Osteoblast (primary cell): ENCODE results near the gene ABI2. TPM values are rescaled to one million over a fixed set of nuclear protein-coding genes. Genes with fewer than 3 reads are reported as not detected.

Experiments
- DNase-seq: peaks from one replicate; pipeline ENCODE4 v3.0.0; 2011; ENCODE audit warnings: low spot score, mixed read lengths; ENCODE audit not compliant: insufficient read length; ENCODE audit errors: missing footprints
- H2AFZ ChIP-seq: 2 replicates; pipeline ENCODE4 v1.6.0; 2011; ENCODE audit warnings: mild to moderate bottlenecking, low read length
- H3K27ac ChIP-seq: 2 replicates; pipeline ENCODE4 v1.5.1; 2011; ENCODE audit warnings: mild to moderate bottlenecking, low read depth, low read length, moderate library complexity
- H3K27me3 ChIP-seq: 2 replicates; pipeline ENCODE4 v1.6.0; 2012; ENCODE audit warnings: mild to moderate bottlenecking, control low read depth, inconsistent platforms, low read length, moderate library complexity; ENCODE audit not compliant: insufficient read depth
- H3K36me3 ChIP-seq: 2 replicates; pipeline ENCODE4 v1.5.1; 2011; ENCODE audit warnings: mild to moderate bottlenecking, low read length, control low read depth, moderate library complexity; ENCODE audit not compliant: insufficient read depth
- H3K4me1 ChIP-seq: 2 replicates; pipeline ENCODE4 v1.5.1; 2011; ENCODE audit warnings: mild to moderate bottlenecking, low read length, control low read depth, moderate library complexity; ENCODE audit not compliant: insufficient read depth
- H3K4me2 ChIP-seq: 2 replicates; pipeline ENCODE4 v1.6.0; 2011; ENCODE audit warnings: mild to moderate bottlenecking, low read length; ENCODE audit not compliant: insufficient read depth
- H3K4me3 ChIP-seq: fragments of 200-600 bp; sonication (generic); 3 replicates; pipeline ENCODE4 v1.5.1; 2012; ENCODE audit warnings: mild to moderate bottlenecking, low read length, inconsistent platforms; ENCODE audit not compliant: insufficient read depth
- H3K79me2 ChIP-seq: 2 replicates; pipeline ENCODE4 v1.6.0; 2012; ENCODE audit warnings: mild to moderate bottlenecking, low read length, control low read depth, inconsistent platforms; ENCODE audit not compliant: insufficient read depth
- H3K9me3 ChIP-seq: 2 replicates; pipeline ENCODE4 v1.5.1; 2011; ENCODE audit warnings: low read depth, low read length, control low read depth
- H4K20me1 ChIP-seq: 2 replicates; pipeline ENCODE4 v1.6.0; 2012; ENCODE audit warnings: mild to moderate bottlenecking, low read length, control low read depth; ENCODE audit not compliant: insufficient read depth
- CTCF ChIP-seq: IDR thresholded peaks from 2 replicates; pipeline ENCODE4 v1.5.1; 2011; ENCODE audit warnings: mild to moderate bottlenecking, low read depth, low read length, moderate library complexity; ENCODE audit errors: extremely low read depth
- total RNA-seq: library from RNA; depleted of rRNA; stranded (reverse); fragments of >200 nt; gene quantifications from 2 replicates; pipeline ENCODE4 v1.2.3, GENCODE V29; 2012

Gene ABI2
- total RNA-seq, 1 donor, result 38.7 TPM

GRCh38 chr2:203446071-203446481 lies 117.9 kb downstream of the ABI2 start:
- H3K27ac ChIP-seq, result peak overlapping the region; percentile 77
- no peak overlapping the region for H2AFZ ChIP-seq
- no peaks in the 10 kb centered on the region for H4K20me1 ChIP-seq
- DNase-seq, result no peak
- H3K27me3 ChIP-seq, result no peaks in the 10 kb centered on the region
- peaks cover 23% of the 10 kb centered on the region for H3K79me2 ChIP-seq
- TF ChIP-seq CTCF, result no peak
- peak overlapping the region; percentile 19 for H3K4me2 ChIP-seq
- no peaks in the 10 kb centered on the region for H3K9me3 ChIP-seq
- H3K36me3 ChIP-seq, result peaks cover 89% of the 10 kb centered on the region
- H3K4me1 ChIP-seq, result peaks cover 20% of the 10 kb centered on the region
- H3K4me3 ChIP-seq, result no peak overlapping the region

GRCh38 chr2:203446780-203447179 lies 118.6 kb downstream of the ABI2 start:
- Histone ChIP-seq H2AFZ (no peak overlapping the region), H3K4me2 (no peak overlapping the region), H3K36me3 (peaks cover 88% of the 10 kb centered on the region), H3K9me3 (no peaks in the 10 kb centered on the region), H3K27ac (peak overlapping the region; percentile 77), H4K20me1 (no peaks in the 10 kb centered on the region), H3K27me3 (no peaks in the 10 kb centered on the region), H3K4me3 (no peak overlapping the region), H3K4me1 (peaks cover 27% of the 10 kb centered on the region), H3K79me2 (peaks cover 23% of the 10 kb centered on the region)
- no peak for TF ChIP-seq CTCF
- DNase-seq, result no peak

GRCh38 chr2:203450561-203450960 lies 122.4 kb downstream of the ABI2 start:
- Histone ChIP-seq H3K4me3 (no peak overlapping the region), H3K27me3 (no peaks in the 10 kb centered on the region), H3K79me2 (peaks cover 18% of the 10 kb centered on the region), H4K20me1 (no peaks in the 10 kb centered on the region), H3K36me3 (peaks cover 90% of the 10 kb centered on the region), H3K4me1 (peaks cover 40% of the 10 kb centered on the region), H3K27ac (no peak overlapping the region), H3K9me3 (no peaks in the 10 kb centered on the region), H2AFZ (no peak overlapping the region), H3K4me2 (no peak overlapping the region)
- TF ChIP-seq CTCF, result no peak
- DNase-seq, result no peak

- Histone ChIP-seq H3K4me1 (peaks cover 35% of the 10 kb centered on the region), H2AFZ (no peak overlapping the region), H4K20me1 (no peaks in the 10 kb centered on the region), H3K36me3 (peaks cover 88% of the 10 kb centered on the region), H3K79me2 (peaks cover 18% of the 10 kb centered on the region), H3K27ac (no peak overlapping the region), H3K4me2 (no peak overlapping the region), H3K9me3 (no peaks in the 10 kb centered on the region), H3K27me3 (no peaks in the 10 kb centered on the region), H3K4me3 (no peak overlapping the region)
- DNase-seq, result no peak
- no peak for TF ChIP-seq CTCF
Observed at GRCh38 chr2:203451011-203451410, 122.8 kb downstream of the ABI2 start.
